KOPT-K1 (cell line): Measurements from ENCODE around the gene ITGA1.

Experiments
- H3K27ac ChIP-seq: fragments of 200-600 bp; sonication (generic); 2 replicates; pipeline ENCODE4 v1.5.1; 2016; ENCODE audit warnings: antibody characterized with exemption, mild to moderate bottlenecking, low read depth, low read length; ENCODE audit not compliant: poor library complexity, severe bottlenecking
- H3K36me3 ChIP-seq: fragments of 200-600 bp; sonication (generic); 2 replicates; pipeline ENCODE4 v1.5.1; 2017; ENCODE audit warnings: antibody characterized with exemption, mild to moderate bottlenecking, low read length, moderate library complexity; ENCODE audit not compliant: insufficient read depth
- H3K9me3 ChIP-seq: fragments of 200-600 bp; sonication (generic); 2 replicates; pipeline ENCODE4 v1.5.1; 2017; ENCODE audit warnings: antibody characterized with exemption, low read length, mild to moderate bottlenecking; ENCODE audit not compliant: insufficient read depth, poor library complexity, severe bottlenecking

ITGA1 gene

GRCh38 chr5:52995095-52995494 lies 207.4 kb downstream of the ITGA1 start:
- H3K36me3 ChIP-seq, result no peaks in the 10 kb centered on the region
- no peak overlapping the region for H3K27ac ChIP-seq
- no peaks in the 10 kb centered on the region for H3K9me3 ChIP-seq

- no peak overlapping the region for H3K27ac ChIP-seq
- H3K9me3 ChIP-seq, result no peaks in the 10 kb centered on the region
- no peaks in the 10 kb centered on the region for H3K36me3 ChIP-seq
Observed at GRCh38 chr5:52995914-52996313, 208.2 kb downstream of the ITGA1 start.

GRCh38 chr5:52996979-52997378 lies 209.3 kb downstream of the ITGA1 start:
- Histone ChIP-seq H3K27ac (no peak overlapping the region), H3K9me3 (no peaks in the 10 kb centered on the region), H3K36me3 (no peaks in the 10 kb centered on the region)

GRCh38 chr5:52997424-52997823 lies 209.7 kb downstream of the ITGA1 start:
- Histone ChIP-seq H3K36me3 (no peaks in the 10 kb centered on the region), H3K27ac (no peak overlapping the region), H3K9me3 (no peaks in the 10 kb centered on the region)

- no peaks in the 10 kb centered on the region for H3K36me3 ChIP-seq
- H3K9me3 ChIP-seq, result no peaks in the 10 kb centered on the region
- no peak overlapping the region for H3K27ac ChIP-seq
Observed at GRCh38 chr5:52998552-52999313, 211.0 kb downstream of the ITGA1 start.

- no peaks in the 10 kb centered on the region for H3K36me3 ChIP-seq
- no peaks in the 10 kb centered on the region for H3K9me3 ChIP-seq
- no peak overlapping the region for H3K27ac ChIP-seq
Observed at GRCh38 chr5:52999344-52999949, 211.7 kb downstream of the ITGA1 start.

- H3K27ac ChIP-seq, result no peak overlapping the region
- no peaks in the 10 kb centered on the region for H3K36me3 ChIP-seq
- H3K9me3 ChIP-seq, result no peaks in the 10 kb centered on the region
Observed at GRCh38 chr5:53001541-53001940, 213.8 kb downstream of the ITGA1 start.

- no peak overlapping the region for H3K27ac ChIP-seq
- H3K36me3 ChIP-seq, result no peaks in the 10 kb centered on the region
Observed at GRCh38 chr5:53002491-53002890, 214.8 kb downstream of the ITGA1 start.

GRCh38 chr5:53003144-53003543 lies 215.4 kb downstream of the ITGA1 start:
- no peak overlapping the region for H3K27ac ChIP-seq
- H3K9me3 ChIP-seq, result no peaks in the 10 kb centered on the region
- H3K36me3 ChIP-seq, result no peaks in the 10 kb centered on the region

More at GRCh38 chr5:53002491-53002890, 214.8 kb downstream of the ITGA1 start:
- no peaks in the 10 kb centered on the region for H3K9me3 ChIP-seq

- H3K27ac ChIP-seq, result peak overlapping the region; percentile 42
- H3K36me3 ChIP-seq, result no peaks in the 10 kb centered on the region
- H3K9me3 ChIP-seq, result no peaks in the 10 kb centered on the region
Observed at GRCh38 chr5:53006911-53007890, 219.5 kb downstream of the ITGA1 start.

- H3K9me3 ChIP-seq, result no peaks in the 10 kb centered on the region
- H3K36me3 ChIP-seq, result no peaks in the 10 kb centered on the region
- H3K27ac ChIP-seq, result no peak overlapping the region
Observed at GRCh38 chr5:53008751-53009150, 221.0 kb downstream of the ITGA1 start.
